NCI-H2196 (cell line): ENCODE measurements around the gene SLC27A1.
"Not testable (repeated sequence)": the region's sequence is repeated elsewhere in the genome, so short reads cannot be mapped to it uniquely, and the experiment has no call there.

Source experiments
- DNase-seq: peaks from one replicate; lab custom pipeline; 2025; ENCODE audit not compliant: unreplicated experiment; lab: John Stamatoyannopoulos, UW

SLC27A1 gene

DNA sequence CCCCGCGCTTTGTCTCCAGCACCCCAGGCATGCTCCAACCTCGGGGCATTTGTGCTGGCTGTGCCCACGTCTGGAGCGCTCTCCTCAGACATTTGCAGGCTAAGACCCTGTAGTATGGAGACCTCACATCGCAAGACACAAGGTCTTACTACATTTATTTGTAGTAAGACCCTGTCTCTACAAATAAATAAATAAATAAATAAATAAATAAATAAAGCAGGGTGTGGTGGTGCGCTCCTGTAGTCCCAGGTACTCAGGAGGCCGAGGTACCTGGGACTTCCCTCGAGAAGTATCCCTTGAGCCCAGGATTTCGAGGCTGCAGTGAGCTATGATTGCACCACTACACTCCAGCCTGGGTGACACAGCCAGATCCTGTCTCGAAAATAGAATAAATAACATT lies 14.2 kb upstream of the SLC27A1 start:
- DNase-seq = no peak

DNA sequence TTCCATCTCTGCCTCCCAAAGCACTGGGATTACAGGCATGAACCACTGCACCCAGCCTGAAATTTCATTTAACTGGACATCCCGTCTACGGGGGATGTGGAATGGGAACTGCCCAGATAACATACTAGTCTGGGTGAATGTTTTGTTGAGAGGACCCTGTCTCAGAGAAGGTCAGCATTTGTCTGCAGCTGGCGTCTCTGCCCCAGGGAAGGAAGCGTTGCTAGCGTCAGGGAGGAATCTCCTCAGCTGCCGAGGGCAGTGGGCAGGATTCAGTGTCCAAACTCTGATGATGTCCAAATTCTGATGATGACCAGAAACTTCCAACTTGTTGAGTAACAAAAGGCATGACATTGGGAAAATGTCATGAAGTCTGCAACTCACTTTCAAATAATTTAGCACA lies 12.7 kb upstream of the SLC27A1 start:
- DNase-seq = no peak

DNA sequence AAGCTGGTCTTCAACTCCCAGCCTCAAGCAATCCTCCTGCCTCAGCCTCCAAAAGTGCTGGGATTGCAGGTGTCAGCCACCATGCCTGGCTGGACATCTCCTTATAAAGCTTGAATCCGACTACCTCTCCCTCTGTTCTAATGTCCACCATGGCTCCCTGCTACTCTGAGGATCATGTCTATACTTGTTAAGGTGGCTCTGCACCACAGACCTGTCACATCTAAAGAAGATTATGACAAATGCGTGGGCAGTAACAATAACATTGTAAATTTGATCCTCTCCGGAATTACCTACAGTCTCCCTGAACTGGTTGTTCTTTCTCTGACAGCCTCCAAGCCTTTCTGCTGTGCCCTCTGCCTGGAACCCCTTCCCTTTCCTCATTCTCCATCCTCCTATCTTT lies 11.4 kb upstream of the SLC27A1 start:
- no peak for DNase-seq

DNA sequence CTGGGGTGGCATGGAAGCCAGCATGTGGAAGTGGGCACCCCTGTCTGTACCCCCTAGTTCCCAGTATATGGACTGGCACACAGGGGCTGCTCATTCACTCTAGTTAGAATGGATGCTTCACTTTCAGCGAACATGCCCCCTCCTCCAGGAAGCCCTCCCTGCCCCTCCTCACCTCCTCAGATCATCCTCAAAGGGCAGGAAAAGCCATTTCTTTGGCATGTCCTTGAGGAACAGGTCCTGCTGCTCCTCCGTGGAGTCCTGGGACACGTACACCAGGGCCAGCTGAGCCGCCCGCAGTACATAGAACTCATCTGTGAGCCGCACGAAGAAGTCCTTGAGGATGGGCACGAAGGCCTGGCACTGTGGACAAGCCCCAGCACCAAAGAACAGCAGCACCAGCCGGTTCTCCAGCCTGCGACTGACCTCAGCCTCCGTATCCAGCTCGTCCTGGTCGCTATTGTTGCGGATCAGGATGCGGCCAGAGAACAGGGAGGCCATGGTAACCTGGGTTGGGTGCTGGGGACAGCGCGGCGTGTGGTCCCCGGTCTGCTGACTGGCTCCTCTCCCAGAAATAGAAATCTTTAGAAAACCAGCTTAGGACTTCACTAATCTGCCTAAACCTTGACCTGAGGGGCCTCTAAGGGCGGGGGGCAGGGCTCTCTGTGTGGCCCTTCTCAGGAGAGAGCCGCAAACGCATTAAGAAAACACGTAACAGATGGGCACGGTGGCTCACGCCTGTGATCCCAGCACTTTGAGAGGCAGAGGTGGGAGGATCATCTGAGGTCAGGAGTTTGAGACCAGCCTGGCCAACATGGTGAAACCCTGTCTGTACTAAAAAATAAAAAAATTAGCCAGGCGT lies 9.7 kb upstream of the SLC27A1 start, which contains the start of gene NXNL1:
Gene NXNL1, minus strand, starts transcription at position 555 of the 859 bp plus-strand sequence. Its CDS starts 57 bp downstream, at position 498.
- DNase-seq = no peak

DNA sequence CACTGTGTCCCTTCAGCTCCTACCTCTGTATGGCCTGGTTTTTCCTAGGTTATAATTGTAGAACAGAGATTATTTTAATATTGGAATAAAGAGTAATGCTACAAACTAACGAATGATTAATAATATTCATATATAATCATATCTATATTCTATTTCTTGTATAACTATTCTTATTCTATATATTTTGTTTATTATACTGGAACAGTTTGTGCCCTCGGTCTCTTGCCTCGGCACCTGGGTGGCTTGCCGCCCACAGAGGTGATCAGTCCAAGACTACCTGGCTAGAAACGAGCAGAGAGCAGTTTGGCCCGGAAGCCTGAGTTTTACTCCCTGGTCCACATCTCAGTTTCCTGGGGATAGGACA lies 3.9 kb upstream of the SLC27A1 start:
- no peak for DNase-seq

DNA sequence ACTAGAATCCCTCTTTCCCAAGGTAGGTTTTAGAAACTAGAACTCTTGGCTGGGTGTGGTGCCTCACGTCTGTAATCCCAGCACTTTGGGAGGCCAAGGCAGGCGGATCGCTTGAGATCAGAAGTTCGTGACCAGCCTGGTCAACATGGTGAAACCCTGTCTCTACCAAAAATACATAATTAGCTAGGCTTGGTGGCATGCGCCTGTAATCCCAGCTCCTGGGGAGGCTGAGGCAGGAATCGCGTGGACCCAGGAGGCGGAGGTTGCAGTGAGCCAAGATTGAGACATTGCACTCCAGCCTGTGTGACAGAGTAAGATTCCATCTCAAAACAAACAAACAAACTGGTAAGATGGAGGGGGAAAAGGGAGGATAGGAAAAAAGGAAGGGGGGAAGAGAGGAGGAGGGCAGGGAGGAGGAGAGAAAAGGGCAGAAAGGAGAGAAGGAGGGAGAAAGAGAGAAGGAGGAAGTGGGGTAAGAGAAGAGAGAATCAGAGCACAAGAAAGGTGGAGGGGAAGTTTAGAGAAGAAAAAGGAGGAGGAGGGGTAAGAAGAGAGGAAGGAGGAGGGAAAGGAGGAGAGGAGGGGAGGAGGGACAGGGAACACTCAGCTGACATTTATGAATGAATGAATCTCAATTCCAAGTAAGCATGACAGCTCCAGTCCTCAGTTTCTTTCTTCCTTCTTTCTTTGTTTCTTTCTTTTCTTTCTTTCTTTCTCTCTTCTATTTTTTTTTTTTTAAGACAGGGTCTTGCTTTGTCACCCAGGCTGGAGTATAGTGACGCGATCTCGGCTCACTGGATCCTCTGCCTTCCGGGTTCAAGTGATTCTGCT lies 2.6 kb upstream of the SLC27A1 start:
- DNase-seq = no peak

DNA sequence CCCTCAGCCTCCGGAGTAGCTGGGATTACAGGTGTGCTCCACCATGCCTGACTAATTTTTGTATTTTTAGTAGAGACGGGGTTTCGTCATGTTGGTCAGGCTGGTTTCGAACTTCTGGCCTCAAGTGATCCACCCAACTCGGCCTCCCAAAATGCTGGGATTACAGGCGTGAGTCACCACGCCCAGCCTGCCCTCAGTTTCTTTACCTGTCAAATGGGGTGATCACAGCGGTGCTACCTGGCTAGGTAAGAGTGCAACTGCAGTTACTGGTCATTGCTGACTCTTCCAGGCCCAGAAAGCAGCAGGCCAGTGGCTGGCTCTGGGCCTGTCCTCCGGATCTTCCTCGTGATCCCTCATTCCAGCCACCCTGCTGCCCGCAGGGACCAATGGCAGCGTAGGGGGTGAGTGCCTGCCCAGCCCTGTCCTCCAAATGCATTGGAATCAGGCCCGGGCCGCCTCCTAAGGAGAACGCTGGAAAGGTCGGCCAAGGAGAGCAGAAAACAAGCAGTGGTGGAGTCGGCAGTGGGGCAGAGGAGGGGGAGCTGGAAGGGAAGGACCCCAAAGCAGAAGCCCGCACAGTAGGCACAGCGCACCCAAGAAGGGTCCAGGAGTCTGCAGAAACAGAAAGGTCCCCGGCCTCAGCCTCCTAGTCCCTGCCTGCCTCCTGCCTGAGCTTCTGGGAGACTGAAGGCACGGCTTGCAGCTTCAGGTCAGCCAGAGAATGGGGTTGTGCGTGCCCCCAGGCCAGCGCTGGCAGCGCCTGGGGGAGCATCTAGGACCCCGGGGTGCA lies 1.8 kb upstream of the SLC27A1 start:
- DNase-seq = no peak

DNA sequence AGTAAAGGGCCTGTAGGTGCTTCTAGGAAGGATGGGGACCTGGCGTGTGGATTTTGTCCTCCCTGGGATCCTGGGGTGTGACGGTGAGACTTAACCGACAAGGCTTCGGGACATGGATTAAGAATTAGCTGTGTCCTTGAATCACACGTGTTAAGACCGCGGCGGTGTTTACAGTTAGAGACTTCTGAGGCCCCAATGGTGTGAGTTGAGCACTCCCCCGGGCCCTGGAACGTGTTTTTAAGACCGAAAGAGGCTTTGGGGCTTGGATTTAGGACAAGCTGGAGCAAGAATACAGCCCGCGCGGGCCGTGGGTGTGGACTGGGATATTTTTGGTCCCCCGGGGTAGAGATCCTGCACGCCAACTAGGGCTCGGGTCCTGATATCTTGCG lies 1.2 kb upstream of the SLC27A1 start:
- no peak for DNase-seq

DNA sequence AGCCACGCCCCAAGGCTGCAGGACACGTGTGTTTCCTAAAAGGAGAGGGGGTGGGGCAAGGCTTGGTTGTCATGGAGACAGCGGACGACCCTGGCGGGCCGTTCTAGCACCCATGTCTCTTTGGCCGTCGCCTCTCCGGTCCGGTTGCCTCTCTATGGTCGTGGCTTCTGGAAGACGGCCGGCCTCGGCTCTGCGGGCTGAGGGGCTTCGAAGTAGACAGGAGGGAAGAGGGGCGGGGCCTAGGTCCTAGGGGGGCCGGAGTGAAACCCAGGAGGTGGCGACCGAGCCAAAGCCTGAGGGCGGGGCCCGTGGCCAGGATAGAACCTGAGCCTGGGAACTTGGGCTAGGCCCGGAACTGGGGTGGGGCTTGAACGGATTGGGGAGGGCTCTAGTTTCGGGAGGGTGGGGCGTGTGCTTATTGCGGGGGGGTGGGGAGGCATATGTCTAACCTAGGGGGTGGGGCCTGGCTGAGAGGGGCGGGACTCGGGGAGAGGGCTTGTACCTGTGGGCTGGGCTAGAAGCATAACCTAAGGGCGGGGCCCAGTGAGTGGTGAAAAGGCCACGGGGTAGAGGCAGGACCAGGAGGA lies 750 bp upstream of the SLC27A1 start:
- peak; percentile 96 for DNase-seq

DNA sequence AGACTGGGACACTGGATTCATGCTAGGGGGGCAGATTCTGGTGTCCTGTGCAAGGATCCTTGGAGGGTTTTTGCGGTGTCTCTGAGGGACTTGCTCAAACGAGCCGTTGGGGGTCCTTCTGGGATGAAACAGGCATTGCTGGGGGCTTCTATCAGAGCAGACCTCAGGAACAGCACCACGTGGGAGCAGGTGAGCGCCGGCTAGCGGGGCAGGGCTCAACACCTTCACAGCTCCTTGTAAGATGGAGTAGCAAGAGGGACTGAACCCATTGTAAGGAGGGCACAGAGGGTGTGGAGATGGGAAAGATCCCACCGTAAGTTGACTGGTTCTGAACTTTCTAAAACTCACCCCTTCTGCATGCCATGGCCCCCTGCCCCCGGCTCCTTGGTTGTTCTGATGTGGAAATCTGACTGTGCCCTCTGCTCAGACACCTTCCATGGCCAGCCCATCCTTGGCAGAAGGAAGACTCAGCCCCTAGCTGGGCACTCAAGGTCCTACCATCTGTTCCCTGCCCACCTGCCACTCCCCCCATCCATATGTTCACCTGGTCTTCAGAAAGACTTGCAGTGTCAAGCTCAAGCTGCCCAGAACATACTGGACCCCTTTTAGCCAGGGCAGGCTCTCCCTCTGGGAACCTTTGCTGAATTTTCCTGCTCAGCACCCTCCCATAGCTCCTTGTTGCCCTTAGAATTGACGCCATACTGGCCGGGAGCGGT lies 1.2 kb downstream of the SLC27A1 start:
- no peak for DNase-seq

DNA sequence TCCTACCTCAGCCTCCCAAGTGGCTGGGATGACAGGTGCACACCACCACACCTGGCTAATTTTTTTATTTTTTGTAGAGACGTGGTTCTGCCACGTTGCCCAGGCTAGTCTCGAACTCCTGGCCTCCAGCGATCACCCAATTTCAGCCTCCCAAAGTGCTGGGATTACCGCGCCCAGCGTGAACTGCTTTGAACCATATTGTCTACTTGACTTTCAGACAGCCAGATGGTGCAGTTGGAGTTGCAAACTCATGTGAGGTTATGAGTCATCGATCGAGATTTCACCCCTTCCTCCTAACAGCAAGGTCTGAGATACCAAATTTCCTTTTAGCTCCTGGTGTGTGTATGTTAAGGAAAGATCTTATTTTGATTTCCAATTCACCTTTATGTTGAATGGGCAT lies 2.7 kb downstream of the SLC27A1 start:
- DNase-seq = no peak

DNA sequence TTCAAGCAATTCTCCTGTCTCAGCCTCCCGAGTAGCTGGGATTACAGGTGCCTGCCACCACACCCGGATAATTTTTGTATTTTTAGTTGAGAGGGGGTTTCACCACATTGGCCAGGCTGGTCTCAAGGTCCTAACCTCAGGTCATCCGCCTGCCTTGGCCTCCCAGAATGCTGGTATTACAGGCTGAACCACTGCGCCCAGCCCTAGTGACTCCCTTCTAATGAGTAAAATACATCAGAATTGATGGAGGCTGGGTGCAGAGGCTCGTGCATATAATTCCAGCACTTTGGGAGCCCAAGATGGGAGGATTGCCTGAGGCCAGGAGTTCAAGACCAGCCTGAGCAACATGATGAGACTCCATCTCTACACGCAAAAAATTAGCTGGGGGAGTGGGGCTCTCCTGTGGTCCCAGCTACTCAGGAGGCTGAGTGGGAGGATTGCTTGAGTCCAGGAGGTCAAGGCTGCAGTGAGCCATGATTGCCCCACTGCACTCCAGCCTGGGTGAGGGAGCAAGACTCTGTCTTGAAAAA lies 4.8 kb downstream of the SLC27A1 start:
- not testable (repeated sequence) for DNase-seq

DNA sequence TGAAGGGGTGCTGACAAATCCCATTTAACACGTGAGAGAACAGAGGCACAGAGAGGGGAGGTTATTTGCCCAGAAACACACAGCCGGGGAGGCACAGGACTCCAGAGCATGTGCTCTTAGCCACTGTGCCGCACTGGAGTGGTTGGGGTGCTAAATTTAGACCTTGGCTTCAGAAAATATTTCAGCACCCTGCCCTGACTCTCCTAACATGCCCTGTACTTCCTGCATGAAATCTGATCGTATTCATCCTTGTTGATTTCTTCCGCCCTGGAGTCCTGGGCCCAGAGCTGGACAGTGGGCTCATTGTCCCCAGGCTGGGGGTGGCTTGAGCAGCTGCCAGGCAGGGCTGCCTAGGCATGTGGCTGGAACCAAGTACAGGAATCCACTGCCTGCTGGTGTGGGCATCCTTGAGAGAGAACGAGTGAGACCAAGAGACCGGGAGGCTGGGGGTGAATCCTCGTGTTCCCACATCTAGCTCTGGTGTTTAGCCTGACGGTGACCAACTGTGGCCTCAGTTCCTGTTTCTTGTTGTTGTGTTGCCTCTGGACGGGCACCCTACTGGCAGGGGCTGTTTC lies 5.3 kb downstream of the SLC27A1 start:
- DNase-seq = peak; percentile 89

DNA sequence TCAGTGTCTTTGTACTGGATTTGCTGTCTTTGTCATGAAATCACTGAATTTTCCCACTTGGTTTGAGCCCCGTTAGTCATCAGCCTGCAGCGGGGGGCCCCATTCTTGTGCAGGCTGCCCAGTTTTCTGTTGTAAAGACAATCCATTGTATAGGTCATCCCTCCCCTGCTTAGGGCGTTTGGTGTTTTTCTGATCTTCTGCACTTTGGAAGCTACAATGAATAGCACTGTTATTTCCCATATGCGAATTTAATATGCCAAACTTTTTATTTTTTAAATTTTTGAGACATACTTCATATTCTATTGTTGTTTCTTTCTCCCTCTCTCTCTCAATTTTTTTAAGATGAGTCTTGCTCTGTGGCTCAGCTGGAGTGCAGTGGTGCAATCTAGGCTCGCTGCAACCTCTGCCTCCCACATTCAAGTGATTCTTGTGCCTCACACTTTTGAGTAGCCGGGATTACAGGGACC lies 9.0 kb downstream of the SLC27A1 start:
- no peak for DNase-seq

DNA sequence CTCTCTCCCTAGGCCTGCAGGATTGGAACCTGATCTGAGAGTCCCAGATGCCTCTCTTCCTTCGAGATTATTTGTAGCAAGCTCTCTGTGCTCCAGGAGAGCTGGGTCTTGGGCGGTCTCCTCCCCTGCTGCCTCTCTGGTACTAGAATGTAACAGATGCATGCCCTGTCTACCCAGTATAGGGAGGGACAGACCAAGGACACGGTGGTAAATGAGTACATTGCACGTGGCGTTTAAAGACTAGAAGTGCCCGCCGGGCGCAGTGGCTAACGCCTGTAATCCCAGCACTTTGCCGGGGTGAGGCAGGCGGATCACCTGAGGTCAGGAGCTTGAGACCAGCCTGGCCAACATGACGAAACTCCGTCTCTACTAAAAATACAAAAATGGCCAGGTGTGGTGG lies 11.7 kb downstream of the SLC27A1 start:
- no peak for DNase-seq

DNA sequence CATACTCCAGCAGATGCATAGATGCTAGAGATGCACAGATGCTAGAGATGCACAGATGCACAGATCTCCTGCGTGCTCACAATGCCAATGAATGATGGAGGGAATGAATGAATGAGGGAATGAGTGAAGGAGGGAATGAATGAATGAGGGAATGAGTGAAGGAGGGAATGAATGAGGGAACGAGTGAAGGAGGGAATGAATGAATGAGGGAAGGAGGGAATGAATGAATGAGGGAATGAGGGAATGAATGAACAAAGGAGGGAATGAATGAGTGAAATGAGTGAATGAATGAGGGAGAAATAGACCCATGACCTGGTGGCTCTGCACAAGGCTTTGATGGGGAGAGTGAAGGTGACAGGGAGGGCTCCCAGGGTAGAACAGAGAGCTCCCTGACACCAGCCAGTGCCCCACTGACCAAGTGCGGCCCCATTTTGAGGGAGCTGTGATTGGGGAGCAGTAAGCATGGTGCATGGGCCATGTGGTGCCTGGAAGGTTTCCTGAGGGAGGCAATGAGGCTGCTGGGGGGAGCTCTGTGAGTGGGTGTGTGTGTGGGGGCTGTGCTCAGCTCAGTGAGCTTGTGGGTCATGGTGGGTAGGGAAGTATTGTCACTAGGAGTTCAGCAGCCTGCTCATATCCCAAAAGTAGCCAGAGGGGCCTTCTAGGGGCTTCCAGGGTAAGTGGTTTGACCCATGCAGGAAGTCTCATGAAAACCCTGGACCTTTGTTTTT lies 12.7 kb downstream of the SLC27A1 start:
- no peak for DNase-seq

DNA sequence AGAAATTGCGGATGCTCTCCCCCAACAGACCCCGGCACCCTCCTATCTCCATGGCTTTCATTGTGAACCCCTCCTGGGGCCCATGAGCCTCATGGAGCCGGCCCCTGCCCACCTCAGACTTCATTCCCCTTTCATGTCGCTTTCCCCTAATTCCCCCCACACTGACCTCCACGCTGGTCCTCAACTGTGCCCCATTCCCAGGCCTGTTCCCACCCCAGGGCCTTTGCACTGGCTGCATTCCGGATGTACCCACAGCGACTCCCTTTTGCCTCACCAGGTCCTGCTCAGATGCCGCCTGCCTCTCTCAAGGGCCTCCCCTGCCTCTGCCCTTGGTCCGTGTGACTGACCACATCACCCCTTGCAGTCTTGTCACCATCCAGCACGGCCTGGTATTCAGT lies 13.3 kb downstream of the SLC27A1 start:
- no peak for DNase-seq

DNA sequence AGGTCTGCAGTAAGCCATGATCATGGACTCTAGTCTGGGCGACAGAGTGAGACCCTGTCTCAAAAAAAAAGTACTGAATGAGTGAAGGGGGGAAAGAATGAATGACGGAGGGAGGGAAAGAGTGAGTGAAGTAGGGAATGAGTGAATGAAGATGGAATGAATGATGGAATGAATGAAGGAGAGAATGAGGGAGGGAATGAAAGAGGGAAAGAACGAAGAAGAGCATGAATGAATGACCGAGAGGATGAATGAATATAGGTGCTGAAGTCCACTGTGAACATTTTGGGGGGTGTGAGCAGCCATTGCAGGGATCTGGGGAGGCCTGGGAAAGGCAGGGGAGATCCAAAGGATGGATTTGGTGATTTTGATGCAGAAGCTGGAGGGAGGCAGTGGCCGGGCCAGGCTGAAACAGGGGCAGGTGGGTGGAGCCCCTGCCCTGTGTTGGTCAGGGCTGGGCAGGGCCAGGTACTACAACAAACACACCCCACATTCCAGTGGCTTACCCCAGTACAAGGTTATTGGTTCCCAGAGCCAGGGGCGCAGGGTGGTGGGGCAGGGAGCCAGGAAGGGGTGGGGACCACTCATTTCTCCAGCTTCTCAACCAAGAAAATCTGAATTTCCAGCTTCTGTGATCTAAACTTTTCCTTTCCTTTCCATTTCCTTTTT lies 14.3 kb downstream of the SLC27A1 start:
- no peak for DNase-seq
